Measurements from ENCODE around the gene NIPBL.

The NIPBL gene

GRCh38 chr5:37014321-37014720 is 137.8 kb downstream of the NIPBL start:
- no peak for DNase-seq
- H3K27me3 ChIP-seq (ENCODE audit: insufficient read depth, low read depth, severe bottlenecking) = no peaks in the 10 kb centered on the region
- no peak for TF ChIP-seq CTCF (IDR thresholded peaks at IDR 0.05; ENCODE audit: low read depth, low read length)
- H3K4me3 ChIP-seq (ENCODE audit: low read depth, low read length) = no peak overlapping the region
- H3K9me3 ChIP-seq (ENCODE audit: severe bottlenecking) = no peaks in the 10 kb centered on the region
- no peak overlapping the region for H3K27ac ChIP-seq
- peaks cover 63% of the 10 kb centered on the region for H3K36me3 ChIP-seq

- no peak overlapping the region for H3K4me3 ChIP-seq (ENCODE audit: low read depth, low read length)
- TF ChIP-seq CTCF (IDR thresholded peaks at IDR 0.05; ENCODE audit: low read depth, low read length) = no peak
- no peaks in the 10 kb centered on the region for H3K27me3 ChIP-seq (ENCODE audit: insufficient read depth, low read depth, severe bottlenecking)
- no peak overlapping the region for H3K27ac ChIP-seq
- no peak for DNase-seq
- no peaks in the 10 kb centered on the region for H3K9me3 ChIP-seq (ENCODE audit: severe bottlenecking)
- H3K36me3 ChIP-seq = peaks cover 63% of the 10 kb centered on the region
Observed at GRCh38 chr5:37015795-37016666, 139.5 kb downstream of the NIPBL start.

- H3K27me3 ChIP-seq (ENCODE audit: insufficient read depth, low read depth, severe bottlenecking) = no peaks in the 10 kb centered on the region
- H3K4me3 ChIP-seq (ENCODE audit: low read depth, low read length) = no peak overlapping the region
- no peaks in the 10 kb centered on the region for H3K9me3 ChIP-seq (ENCODE audit: severe bottlenecking)
- TF ChIP-seq CTCF (IDR thresholded peaks at IDR 0.05; ENCODE audit: low read depth, low read length) = no peak
- no peak overlapping the region for H3K27ac ChIP-seq
- H3K36me3 ChIP-seq = peaks cover 63% of the 10 kb centered on the region
- DNase-seq = no peak
Observed at GRCh38 chr5:37028910-37029309, 152.3 kb downstream of the NIPBL start.

GRCh38 chr5:37029436-37029835 is 152.9 kb downstream of the NIPBL start:
- DNase-seq = no peak
- Histone ChIP-seq H3K27me3 (ENCODE audit: insufficient read depth, low read depth, severe bottlenecking) (no peaks in the 10 kb centered on the region), H3K9me3 (ENCODE audit: severe bottlenecking) (no peaks in the 10 kb centered on the region), H3K4me3 (ENCODE audit: low read depth, low read length) (no peak overlapping the region), H3K36me3 (peaks cover 57% of the 10 kb centered on the region), H3K27ac (no peak overlapping the region)
- no peak for TF ChIP-seq CTCF (IDR thresholded peaks at IDR 0.05; ENCODE audit: low read depth, low read length)

DNA sequence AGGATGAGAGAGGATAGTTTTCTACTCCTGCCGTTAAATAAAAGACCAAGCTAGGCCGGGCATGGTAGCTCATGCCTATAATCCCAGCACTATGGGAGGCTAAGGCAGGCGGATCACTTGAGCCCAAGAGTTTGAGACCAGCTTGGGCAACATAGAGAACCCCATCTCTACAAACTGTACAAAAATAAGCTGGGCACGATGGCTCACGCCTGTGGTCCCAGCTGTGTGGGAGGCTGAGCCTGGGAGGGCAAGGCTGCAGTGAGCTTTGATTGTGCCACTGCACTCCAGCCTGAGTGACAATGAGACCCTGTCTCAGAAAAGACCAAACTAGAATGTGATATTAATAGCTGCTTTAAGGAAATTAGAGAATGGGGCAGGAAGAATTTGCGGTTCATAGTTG is 158.4 kb downstream of the NIPBL start:
- H3K36me3 ChIP-seq = peaks cover 28% of the 10 kb centered on the region
- no peak overlapping the region for H3K4me3 ChIP-seq (ENCODE audit: low read depth, low read length)
- no peaks in the 10 kb centered on the region for H3K9me3 ChIP-seq (ENCODE audit: severe bottlenecking)
- DNase-seq = no peak
- no peak for TF ChIP-seq CTCF (IDR thresholded peaks at IDR 0.05; ENCODE audit: low read depth, low read length)
- no peaks in the 10 kb centered on the region for H3K27me3 ChIP-seq (ENCODE audit: insufficient read depth, low read depth, severe bottlenecking)
- H3K27ac ChIP-seq = no peak overlapping the region

GRCh38 chr5:37037840-37038239 is 161.3 kb downstream of the NIPBL start:
- peaks cover 17% of the 10 kb centered on the region for H3K36me3 ChIP-seq
- H3K27me3 ChIP-seq (ENCODE audit: insufficient read depth, low read depth, severe bottlenecking) = no peaks in the 10 kb centered on the region
- no peak for DNase-seq
- no peak overlapping the region for H3K4me3 ChIP-seq (ENCODE audit: low read depth, low read length)
- H3K27ac ChIP-seq = no peak overlapping the region
- TF ChIP-seq CTCF (IDR thresholded peaks at IDR 0.05; ENCODE audit: low read depth, low read length) = no peak
- H3K9me3 ChIP-seq (ENCODE audit: severe bottlenecking) = no peaks in the 10 kb centered on the region

All from WERI-Rb-1 (cell line).